GM19351 (cell line): ENCODE data around the gene PLCXD3.
A peak's percentile ranks its signal among the peaks of the same experiment; 100 is the strongest.
"Not testable (repeated sequence)": the region's sequence is repeated elsewhere in the genome, so short reads cannot be mapped to it uniquely, and the experiment has no call there.

Experiments
- ATAC-seq: cut with Tn5 transposase; IDR thresholded peaks from one replicate; pipeline ENCODE4 v1.9.1; 2021; ENCODE audit warnings: mild to moderate bottlenecking, moderate library complexity; ENCODE audit not compliant: unreplicated experiment

Gene PLCXD3

DNA sequence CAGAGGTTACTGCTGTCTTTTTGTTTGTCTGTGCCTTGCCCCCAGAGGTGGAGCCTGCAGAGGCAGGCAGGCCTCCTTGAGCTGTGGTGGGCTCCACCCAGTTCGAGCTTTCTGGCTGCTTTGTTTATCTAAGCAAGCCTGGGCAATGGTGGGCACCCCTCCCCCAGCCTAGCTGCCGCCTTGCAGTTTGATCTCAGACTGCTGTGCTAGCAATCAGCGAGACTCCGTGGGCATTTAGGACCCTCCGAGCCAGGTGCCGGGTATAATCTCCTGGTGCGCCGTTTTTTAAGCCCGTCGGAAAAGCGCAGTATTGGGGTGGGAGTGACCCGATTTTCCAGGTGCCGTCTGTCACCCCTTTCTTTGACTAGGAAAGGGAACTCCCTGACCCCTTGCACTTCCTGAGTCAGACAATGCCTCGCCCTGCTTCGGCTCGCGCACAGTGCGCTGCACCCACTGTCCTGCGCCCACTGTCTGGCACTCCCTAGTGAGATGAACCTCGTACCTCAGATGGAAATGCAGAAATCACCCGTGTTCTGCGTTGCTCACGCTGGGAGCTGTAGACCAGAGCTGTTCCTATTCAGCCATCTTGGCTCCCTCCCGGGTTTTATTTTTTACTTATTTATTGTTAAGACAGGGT lies 16.8 kb downstream of the PLCXD3 start:
- not testable (repeated sequence) for ATAC-seq

DNA sequence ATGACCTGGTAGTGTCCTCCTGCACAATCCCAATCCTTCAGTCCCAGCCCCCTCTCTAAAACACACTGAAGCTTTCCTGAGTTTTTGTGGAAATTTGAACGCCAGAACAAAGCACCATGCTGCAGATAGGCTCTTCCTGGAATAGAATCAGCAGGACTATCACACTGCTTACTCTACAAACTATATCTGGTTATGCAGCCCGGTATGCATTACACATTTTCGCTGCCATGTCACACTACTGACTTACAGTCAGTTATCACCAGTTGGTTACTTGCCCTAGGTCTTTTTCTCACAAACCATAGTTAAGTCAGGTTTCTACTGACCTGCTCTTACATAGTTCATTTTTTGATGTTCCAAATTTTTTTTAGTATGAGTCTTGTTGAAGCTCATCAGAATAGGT lies 24.9 kb downstream of the PLCXD3 start:
- ATAC-seq = no peak

DNA sequence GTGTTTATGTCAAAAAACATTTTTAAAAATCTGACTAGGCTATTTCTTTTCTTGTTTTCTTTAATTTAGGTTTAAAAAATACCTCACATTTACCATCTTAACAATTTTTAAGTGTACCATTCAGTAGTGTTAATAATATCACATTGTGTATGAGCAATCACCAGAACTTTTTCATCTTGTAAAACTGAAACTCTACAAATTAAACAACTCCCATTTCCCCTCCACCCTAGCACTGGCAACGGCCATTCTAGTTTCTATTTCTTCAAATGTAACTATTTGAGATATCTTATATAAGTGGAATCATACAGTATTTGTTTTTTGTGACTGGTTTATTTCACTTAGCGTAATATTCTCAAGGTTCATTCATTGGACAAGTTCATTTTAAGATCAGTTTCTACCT lies 27.7 kb downstream of the PLCXD3 start:
- peak; percentile 54 for ATAC-seq

DNA sequence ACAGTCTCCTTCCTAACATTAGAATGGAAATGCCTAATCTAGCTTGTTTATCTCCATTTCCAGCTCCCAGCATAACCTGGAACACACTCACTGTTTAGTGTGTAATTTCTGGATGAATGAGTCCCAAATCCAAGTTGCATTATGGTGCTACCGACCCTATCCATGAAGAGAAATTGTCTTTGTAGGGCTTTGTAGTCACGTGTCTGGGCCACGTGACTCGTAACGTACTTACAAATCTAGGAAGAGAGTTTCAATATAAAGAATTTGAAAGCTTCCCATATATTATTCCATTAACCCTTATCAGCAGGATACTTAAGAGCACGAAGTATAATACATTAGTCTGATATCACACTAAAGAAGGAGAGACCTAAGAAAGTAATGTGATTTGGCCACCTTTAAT lies 28.2 kb downstream of the PLCXD3 start:
- ATAC-seq = no peak

DNA sequence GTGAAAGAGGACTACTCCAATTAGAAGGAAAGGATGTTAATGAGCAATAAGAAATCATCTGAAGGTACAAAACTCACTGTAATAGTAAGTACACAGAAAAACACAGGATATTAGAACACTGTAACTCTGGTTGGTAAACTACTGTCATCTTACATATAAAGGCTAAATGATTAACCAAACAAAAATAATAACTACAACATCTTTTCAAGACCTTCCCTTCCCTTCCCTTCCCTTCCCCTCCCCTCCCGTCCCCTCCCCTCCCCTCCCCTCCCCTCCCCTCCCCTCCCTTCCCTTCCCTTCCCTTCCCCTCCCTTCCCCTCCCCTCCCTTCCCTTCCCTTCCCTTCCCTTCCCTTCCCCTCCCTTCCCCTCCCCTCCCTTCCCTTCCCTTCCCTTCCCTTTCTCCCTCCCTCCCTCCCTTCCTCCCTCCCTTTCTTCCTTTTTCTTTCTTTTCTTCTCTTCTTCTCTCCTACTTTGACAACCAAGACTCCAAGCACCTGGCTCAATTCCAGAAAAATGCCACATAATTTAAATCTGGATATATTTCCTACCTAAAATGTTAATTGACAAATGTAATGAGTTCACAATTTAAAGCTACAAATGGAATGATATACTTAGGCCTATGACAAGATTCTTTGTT lies 38.7 kb downstream of the PLCXD3 start:
- ATAC-seq = not testable (repeated sequence)

DNA sequence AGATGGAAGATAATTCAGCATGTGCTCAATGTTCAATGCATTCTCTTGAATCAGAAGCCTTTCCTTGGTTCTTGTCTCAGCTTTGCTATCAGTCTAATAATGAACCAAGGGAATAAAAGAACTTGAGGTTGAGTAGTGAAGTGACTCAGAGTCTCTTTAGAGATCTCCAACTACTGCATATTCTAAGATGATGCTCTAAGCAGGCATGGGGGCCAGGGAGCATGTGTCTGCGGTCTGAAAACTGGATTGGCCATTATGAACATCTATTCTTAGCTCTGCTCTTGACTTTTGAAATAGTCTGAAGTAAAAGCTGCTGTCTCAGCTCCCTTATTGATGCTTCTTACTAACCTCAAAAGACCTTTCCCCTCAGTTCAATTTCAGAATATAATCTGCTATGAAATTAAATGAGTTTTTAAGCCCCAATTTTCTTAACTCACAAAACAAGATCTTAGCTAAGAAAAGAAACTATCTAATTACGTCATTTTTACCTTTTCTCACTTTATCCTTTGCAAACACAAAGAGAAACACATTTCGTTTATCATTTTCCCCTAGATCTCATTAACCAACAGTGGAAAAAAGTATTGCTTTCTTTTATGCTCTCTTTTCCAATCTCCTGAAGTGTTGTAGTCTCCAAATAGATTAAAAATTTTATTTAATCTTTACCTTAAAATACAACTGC lies 44.8 kb downstream of the PLCXD3 start:
- ATAC-seq = peak; percentile 61

DNA sequence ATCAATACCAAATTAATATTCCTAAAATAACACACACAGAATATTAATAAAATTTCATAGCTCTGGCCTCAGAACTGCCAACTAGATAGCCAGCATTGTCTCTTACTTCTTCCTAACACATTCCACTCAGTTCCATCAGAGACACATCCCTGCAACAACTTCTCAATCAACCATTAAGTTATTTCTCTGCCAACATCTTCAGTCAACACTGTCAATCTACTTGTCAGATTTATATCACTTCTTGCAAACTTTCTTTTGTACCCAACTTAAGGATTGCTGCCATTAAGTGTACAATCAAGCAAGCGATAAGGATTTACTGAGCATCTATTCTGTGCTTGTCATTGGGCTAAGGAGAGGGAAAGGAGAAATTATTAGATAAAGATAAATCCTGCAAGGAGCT lies 50.8 kb downstream of the PLCXD3 start:
- ATAC-seq = no peak

DNA sequence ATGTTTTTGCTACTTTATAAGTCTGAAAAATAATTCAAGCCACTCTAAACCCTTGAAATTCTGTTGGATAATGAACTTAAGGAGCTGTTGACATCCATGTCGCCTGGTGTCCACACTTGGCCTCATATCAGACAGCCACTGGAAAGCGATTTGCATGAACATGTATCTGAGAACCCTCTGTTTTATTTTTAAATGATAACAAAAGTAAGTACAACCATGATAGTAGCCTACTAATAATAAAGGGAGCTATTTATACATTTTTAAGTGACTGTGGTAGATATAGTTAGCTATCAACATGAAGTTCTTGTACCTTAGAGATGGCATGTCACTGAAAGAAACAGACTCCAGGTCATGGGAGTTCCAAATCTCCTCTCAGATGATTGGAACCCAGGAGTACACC lies 53.3 kb downstream of the PLCXD3 start:
- no peak for ATAC-seq

DNA sequence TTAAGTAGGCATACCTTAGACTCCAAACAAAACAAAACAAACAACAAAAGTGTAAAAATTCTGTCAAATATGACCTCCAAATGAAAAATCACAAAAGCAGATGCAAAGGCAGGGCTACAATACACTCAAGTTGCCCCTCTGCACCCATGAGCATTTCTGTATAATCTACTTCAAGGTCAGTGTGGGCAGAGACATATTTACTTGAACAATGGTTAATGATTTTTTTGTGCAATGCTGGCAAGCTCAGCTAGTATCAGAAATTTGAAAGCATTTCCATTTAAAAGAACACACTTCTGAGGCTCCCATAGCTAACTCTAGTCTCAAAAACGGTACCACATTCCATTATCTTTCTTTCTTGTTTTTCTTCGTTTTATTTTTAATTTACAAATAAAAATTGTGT lies 57.9 kb downstream of the PLCXD3 start:
- ATAC-seq = no peak

DNA sequence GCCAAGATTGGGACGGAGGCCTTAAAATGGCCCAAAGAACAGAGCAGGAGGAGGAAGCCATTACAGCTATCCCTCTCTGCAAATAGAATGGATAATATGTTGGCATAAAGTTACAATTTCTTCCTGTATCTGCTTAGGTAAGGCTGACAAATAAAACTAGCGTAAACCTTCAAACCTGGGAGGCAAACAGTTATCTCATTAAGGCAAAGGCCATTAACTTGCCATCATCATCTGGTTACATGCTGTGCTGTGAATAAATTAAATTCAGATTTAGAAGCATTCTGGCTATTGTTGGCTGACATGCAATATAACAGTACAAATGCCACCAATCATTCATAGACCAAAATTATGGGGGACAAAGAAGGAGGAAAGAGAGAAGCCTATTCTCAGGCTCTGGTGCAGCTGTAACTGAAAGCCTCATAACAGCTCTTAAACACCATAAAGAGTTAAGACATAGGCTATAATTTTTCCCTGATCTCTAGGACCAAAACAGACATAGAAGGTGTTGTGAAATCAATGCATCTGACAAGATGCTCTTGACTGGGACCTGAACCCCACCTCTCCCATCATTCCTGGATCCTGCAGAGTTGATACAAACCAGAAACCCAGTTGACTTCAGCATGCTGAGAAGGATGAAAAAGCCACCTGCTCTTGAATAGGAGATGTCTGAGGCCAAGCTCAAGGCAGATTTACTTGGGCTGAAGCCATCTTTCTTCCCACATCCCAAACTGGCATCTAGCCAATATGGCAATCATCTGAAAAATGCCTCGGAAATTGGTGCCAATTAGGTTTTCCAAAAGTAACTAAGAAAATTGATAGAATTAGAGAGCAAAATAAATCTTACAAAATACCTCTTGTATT lies 62.5 kb downstream of the PLCXD3 start:
- ATAC-seq = no peak

DNA sequence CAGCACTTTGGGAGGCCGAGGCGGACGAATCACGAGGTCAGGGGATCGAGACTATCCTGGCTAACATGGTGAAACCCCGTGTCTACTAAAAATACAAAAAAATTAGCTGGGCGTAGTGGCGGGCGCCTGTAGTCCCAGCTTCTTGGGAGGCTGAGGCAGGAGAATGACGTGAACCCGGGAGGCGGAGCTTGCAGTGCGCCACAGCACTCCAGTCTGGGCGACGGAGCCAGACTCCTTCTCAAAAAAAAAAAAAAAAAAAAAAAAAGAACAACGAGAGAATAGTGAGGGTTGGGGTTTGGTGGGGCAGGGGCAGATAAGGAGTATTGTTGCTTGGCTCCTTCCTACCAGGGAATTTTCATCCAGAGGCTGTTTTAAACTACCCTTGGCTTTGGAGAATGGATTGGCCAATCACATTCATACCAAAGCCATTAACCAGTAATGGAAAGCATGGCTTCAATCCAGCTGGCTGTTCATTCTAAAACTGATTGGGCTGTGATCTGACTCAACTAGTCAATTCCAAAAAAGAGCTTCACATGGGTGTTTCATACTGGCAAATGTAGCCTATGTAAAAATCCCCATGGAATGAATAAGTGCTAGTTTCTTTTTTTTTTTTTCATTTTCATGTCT lies 64.4 kb downstream of the PLCXD3 start:
- no peak for ATAC-seq

DNA sequence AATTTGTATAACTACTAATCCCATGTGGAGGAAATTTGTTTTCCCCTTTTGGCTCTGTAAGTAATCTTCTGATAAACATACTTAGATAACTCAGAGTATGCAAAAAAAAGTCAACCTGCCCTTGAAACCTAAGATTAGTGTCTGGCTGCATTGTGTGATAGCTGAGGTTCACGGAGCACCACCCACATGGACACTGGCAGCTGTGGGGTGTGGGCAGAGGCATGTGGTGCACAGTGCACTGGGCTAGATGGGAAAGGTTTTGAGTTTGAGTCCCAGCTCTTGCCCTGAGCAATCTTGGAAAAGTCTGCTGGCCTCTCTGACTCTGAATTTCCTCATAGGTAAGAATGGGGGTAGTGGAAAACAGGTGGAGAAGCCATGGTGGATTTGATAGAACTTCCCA lies 75.1 kb downstream of the PLCXD3 start:
- no peak for ATAC-seq

DNA sequence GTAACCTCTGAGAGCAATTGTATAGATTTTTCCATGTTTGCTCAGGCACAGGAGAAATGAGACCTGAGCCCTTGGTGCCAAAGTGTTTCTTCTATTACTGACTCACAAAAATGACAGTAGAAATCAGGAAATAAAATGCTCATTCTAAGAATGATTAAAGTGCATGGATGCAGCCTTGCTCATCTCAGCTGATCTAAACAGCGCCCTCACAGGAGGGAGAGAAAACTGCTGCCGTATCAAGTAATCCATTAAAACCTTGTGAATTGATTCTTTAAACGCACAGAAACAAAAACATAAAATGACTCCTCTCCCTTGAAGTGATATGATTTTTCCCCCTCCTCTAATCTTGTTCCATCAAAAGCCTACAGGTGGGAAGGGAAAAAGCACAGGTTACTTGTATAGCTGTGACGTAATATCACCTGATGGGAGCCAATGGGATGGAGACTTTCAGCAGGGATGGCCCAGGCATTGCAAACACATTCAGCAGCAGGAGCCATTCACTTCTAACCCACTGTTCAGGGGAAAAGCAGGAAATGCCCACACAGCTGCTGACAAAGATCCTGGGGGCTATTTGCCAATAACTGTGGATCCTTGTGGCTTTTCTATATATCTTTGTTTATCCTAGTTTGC lies 76.7 kb downstream of the PLCXD3 start:
- ATAC-seq = no peak

DNA sequence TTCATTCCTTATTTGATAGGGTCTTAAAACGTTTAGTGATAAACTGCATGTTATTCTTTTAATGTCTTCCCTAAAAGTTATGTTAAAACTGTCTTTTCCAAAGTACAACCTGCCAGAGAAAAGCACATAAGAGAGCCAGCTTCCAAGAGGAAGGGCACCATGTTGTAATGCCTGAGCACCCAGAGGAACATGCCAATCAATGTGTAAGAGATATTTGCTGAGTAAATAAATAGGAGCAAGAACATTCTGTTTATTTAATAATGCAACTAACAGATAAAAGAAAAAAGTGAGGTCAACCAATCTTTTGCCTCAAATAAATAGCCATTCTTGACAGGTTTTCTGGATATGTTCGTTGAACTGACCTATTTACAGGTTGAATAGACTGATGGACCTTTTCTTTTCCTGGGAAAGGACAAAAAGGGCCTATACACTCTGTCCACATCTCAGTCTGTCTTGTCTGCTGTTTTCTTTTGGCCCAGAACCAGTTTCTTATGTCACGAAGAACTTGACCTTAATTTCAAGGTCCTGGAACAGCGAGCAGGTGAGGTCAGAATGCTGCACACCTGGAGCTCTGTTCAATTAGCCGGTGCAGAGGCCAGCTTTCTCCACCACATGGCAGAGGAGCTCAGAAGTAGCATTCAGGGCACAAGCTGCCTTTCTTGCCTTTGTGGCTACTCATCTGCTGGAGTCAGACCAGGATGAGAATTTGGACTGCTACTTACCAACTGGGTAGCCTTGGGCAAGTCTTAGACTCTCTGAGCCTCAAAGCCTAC lies 77.7 kb downstream of the PLCXD3 start:
- no peak for ATAC-seq

DNA sequence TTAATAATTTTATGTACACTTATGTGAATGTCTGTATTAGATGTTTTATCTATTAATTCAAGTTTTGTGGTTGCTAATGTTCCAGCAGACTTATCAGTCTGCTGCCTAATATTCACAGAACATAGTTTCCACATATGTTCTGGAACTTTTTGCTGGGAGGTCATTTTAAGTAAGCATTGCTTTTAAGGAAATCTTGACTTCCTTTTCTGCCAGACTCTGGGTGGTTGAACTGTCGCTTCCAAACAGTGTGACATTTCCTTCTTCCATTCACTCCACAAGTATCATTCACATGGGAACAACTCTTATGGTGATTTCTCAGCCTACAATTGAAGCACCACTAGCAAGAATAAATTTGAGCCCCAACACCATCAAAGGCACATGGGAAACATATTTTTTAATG lies 82.9 kb downstream of the PLCXD3 start:
- ATAC-seq = no peak

DNA sequence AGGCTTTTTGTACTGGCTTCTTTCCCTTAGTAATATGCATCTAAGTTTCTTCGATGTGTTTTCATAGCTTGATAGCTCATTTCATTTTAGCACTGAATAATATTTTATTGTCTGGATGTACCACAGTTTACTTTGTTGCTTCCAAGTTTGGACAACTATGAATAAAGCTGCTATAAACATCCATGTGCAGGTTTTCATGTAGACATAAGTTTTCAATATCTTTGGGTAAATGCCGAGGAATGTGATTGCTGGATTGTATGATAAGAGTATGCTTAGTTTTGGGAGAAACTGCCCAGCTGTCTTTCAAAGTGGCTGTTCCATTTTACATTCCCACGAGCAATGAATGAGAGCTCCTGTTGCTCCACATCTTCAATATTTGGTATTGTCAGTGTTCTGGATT lies 84.7 kb downstream of the PLCXD3 start:
- no peak for ATAC-seq

DNA sequence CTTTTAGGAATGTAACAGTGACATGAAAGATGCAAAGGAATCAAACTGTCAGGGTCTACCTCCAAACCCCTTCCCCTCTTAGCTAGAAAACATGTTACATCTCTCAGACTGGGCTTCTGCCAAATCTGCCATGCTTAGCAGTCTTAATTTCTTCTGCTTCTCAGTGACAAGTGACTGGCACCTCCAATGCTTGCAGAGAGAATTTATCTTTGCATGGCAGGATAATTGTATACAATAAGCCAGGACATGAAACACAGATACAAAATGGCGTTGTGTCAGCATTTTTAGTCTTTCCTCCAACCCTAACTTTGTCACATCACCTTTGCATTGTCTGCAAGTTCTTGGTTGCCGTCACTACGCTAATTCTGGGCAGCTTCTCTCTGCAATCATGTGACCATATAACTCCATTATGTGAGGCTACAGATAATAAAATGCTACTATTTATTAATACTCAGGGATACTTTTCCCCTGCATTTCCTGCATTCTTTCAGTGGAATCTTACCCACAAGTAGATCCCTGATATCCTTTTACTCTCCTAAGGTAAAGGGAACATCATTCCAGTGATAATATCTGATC lies 89.8 kb downstream of the PLCXD3 start:
- ATAC-seq = no peak

DNA sequence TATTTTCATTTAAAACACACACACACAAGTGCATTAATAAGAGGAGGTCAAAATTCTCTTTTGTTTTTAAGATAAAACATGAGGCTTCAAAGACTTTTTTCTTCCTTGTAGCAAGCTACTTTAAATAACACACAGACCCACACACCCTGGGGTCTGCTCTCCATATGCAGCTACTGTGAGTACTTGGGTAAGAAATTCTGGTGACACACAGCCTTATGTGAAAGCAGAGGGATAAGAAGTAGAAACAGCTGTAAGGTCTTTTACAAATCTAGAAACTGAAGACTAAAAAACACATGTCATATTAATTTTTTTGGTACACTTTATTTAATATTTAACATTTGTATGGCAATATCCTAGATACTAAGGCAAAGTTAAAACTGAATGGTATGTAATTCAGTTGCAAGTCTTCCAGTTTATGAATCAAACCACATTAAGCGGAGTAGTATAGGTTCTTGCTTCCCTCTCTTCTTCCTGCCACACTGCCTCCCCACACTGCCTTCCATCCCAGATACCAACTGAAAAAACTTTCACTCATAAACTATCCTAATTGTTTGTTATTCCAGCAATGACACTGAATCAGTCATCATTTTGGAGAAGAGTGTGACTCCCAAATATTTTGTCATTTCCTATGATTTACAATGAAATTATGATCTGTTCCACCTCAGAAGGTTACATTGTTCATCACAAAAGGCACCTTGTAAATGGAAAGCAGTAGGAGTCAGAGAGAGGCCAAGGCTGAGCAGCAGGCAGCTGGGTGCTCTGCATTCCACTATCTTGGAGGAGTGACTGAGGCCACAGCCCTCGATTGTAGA lies 92.0 kb downstream of the PLCXD3 start:
- ATAC-seq = no peak

DNA sequence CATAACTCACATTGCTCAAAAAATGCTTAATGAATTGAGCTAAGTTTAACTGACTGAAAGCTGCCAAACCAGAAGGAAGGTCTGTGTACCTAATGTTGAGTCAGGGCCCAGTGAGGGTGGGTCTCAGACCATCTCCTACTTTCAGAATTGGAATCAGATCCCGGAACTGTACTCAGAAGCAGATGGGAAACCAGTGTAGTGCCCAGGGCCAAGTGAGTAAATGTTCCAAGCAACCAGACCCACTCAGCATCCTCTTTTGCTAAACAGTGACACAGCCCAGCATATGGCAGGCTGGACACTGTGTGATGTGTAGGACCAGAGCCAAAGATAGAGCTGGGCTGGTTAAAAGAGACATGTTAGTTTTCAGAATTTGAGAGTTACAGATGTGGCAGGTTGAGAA lies 94.1 kb downstream of the PLCXD3 start:
- ATAC-seq = no peak
